Astrocyte (in vitro differentiated cells and primary cell): Measurements from ENCODE around the gene MAN2A1. TPM values are rescaled to one million over a fixed set of nuclear protein-coding genes. Genes with fewer than 3 reads are reported as not detected.

Experiments used
- DNase-seq: peaks from one replicate; pipeline ENCODE4 v3.0.0-alpha.2; 2010; ENCODE audit warnings: low read depth
- FAIRE-seq: peaks from 2 replicates; lab custom pipeline; 2011; peaks lifted over from hg19 to GRCh38; lab: Jason Lieb, UNC
- H2AFZ ChIP-seq: 2 replicates; pipeline ENCODE4 v1.6.0; 2012; ENCODE audit warnings: low read depth, low read length, inconsistent platforms
- H3K27ac ChIP-seq: 2 replicates; pipeline ENCODE4 v1.5.1; 2011; ENCODE audit warnings: low read depth, low read length, inconsistent platforms
- H3K27me3 ChIP-seq: 2 replicates; pipeline ENCODE4 v1.6.0; 2011; ENCODE audit warnings: low read length, inconsistent platforms; ENCODE audit not compliant: insufficient read depth
- H3K36me3 ChIP-seq: 2 replicates; pipeline ENCODE4 v1.5.1; 2011; ENCODE audit warnings: low read length, inconsistent platforms; ENCODE audit not compliant: insufficient read depth
- H3K4me1 ChIP-seq: 2 replicates; pipeline ENCODE4 v1.5.1; 2011; ENCODE audit warnings: low read length, inconsistent platforms; ENCODE audit not compliant: insufficient read depth
- H3K4me2 ChIP-seq: 2 replicates; pipeline ENCODE4 v1.6.0; 2012; ENCODE audit warnings: low read length, inconsistent platforms
- H3K4me3 ChIP-seq: 2 replicates; pipeline ENCODE4 v1.5.1; 2011; ENCODE audit warnings: low read depth, mild to moderate bottlenecking, low read length, inconsistent platforms; ENCODE audit not compliant: insufficient read depth
- H3K79me2 ChIP-seq: 2 replicates; pipeline ENCODE4 v1.6.0; 2012; ENCODE audit warnings: mild to moderate bottlenecking, low read length, inconsistent platforms; ENCODE audit not compliant: insufficient read depth
- H3K9ac ChIP-seq: 2 replicates; pipeline ENCODE4 v1.6.0; 2012; ENCODE audit warnings: mild to moderate bottlenecking, low read length, inconsistent platforms
- H3K9me3 ChIP-seq: 2 replicates; pipeline ENCODE4 v1.5.1; 2012; ENCODE audit warnings: low read depth, mild to moderate bottlenecking, low read length, inconsistent platforms; ENCODE audit not compliant: insufficient read depth
- H4K20me1 ChIP-seq: 2 replicates; pipeline ENCODE4 v1.6.0; 2012; ENCODE audit warnings: low read length, inconsistent platforms; ENCODE audit not compliant: insufficient read depth
- H3K27ac Mint-ChIP-seq: one replicate; pipeline ENCODE4 v1.8.0; 2021; ENCODE audit warnings: mild to moderate bottlenecking, mixed read lengths; ENCODE audit not compliant: unreplicated experiment
- H3K27me3 Mint-ChIP-seq: one replicate; pipeline ENCODE4 v1.8.0; 2021; ENCODE audit warnings: low read depth, mixed read lengths; ENCODE audit not compliant: unreplicated experiment
- H3K36me3 Mint-ChIP-seq: one replicate; pipeline ENCODE4 v1.8.0; 2021; ENCODE audit warnings: low read depth, mixed read lengths; ENCODE audit not compliant: unreplicated experiment
- H3K4me1 Mint-ChIP-seq: one replicate; pipeline ENCODE4 v1.8.0; 2021; ENCODE audit warnings: low read depth, mixed read lengths; ENCODE audit not compliant: unreplicated experiment
- H3K4me3 Mint-ChIP-seq: one replicate; pipeline ENCODE4 v1.8.0; 2021; ENCODE audit warnings: mild to moderate bottlenecking, moderate library complexity, mixed read lengths; ENCODE audit not compliant: unreplicated experiment
- H3K9me3 Mint-ChIP-seq: one replicate; pipeline ENCODE4 v1.8.0; 2021; ENCODE audit warnings: mild to moderate bottlenecking, mixed read lengths; ENCODE audit not compliant: unreplicated experiment
- CTCF ChIP-seq: IDR thresholded peaks from 2 replicates; pipeline ENCODE4 v1.5.1; 2011; ENCODE audit warnings: low read depth, mild to moderate bottlenecking, inconsistent platforms, low read length, moderate library complexity; ENCODE audit not compliant: insufficient read depth
- EZH2 ChIP-seq: IDR thresholded peaks from 2 replicates; pipeline ENCODE4 v1.6.1; 2012; ENCODE audit warnings: mild to moderate bottlenecking, low read length, inconsistent platforms; ENCODE audit not compliant: insufficient read depth
- total RNA-seq: library from RNA; stranded (reverse); gene quantifications from 2 replicates; pipeline ENCODE4 v1.2.1, GENCODE V29; 2021

MAN2A1 gene
- total RNA-seq, 1 donor from 2014 or later = 109 TPM

- no peaks in the 10 kb centered on the region for H3K27me3 Mint-ChIP-seq
- H3K9ac ChIP-seq = no peak overlapping the region
- DNase-seq (no peak), FAIRE-seq (no peak)
- TF ChIP-seq CTCF (no peak), EZH2 (no peak)
- no peak overlapping the region for H2AFZ ChIP-seq
- H3K27ac ChIP-seq = no peak overlapping the region
- H3K27ac Mint-ChIP-seq = no peak overlapping the region
- no peak overlapping the region for H3K4me3 Mint-ChIP-seq
- peaks cover 11% of the 10 kb centered on the region for H3K4me1 Mint-ChIP-seq
- H3K27me3 ChIP-seq = no peaks in the 10 kb centered on the region
- peaks cover 2% of the 10 kb centered on the region for H3K36me3 Mint-ChIP-seq
- H3K4me3 ChIP-seq = no peak overlapping the region
- H3K79me2 ChIP-seq = no peaks in the 10 kb centered on the region
- no peaks in the 10 kb centered on the region for H3K9me3 ChIP-seq
- H3K9me3 Mint-ChIP-seq = no peaks in the 10 kb centered on the region
- H3K4me1 ChIP-seq = peaks cover 2% of the 10 kb centered on the region
- no peaks in the 10 kb centered on the region for H4K20me1 ChIP-seq
- H3K4me2 ChIP-seq = no peak overlapping the region
- no peaks in the 10 kb centered on the region for H3K36me3 ChIP-seq
These were observed 226.9 kb downstream of the MAN2A1 start for GRCh38 chr5:109916481-109917153.
